D341Med (cell line): ENCODE results near the gene MALRD1.

Experiments used
- DNase-seq: peaks from one replicate; pipeline ENCODE4 v3.0.0; 2012; ENCODE audit warnings: low spot score

The MALRD1 gene

GRCh38 chr10:19373988-19374387 is 325.4 kb downstream of the MALRD1 start:
- DNase-seq: no peak

DNA sequence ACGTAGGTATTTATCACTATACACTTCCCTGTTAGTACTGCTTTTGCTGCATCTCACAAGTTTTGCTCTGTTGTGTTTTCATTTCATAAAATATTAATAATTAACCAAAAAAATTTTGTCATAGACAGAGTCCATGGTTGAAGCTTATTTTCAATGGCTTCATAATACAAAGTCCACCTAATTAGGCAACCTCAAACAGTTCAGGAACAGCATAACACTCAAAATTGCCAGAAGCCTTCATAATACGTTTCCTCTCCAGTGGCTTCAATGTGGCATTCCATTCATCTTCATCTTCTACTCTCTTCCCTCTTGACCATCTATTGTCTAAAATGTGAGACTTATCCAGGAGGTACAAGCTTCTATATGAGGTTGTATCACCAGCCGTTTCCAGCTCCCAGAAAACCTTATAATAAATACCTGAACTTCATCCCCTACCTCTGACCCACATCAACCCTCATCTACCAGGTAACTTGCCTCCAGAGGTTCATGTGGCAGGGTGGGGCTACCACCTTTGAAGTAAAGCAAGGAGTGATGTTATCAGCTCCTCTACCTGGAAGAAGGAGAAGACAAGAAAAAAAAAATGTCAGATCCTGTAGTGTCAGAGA is 337.3 kb downstream of the MALRD1 start:
- no peak for DNase-seq

- no peak for DNase-seq
Measured at GRCh38 chr10:19408924-19409323, 360.3 kb downstream of the MALRD1 start.

- no peak for DNase-seq
Measured at GRCh38 chr10:19411119-19411518, 362.5 kb downstream of the MALRD1 start.

DNA sequence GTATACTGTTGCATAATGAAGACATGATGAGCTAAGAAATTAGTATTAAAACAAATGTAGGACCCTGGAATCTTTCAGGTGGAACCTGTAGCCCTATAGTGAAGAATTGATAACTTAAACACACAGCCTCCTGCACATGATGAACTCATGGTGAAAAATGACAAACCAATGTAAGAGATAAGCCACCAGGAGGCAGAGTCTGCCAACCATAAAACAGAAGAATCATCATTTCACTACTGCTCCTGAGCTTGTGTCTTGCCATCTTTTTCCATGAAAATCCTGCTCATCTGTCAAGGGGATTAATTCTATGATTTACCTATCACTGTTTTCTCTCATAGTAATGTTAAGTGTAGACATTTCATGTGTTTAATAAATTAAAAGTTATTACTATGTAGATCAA is 363.9 kb downstream of the MALRD1 start:
- peak; percentile 48 for DNase-seq

DNA sequence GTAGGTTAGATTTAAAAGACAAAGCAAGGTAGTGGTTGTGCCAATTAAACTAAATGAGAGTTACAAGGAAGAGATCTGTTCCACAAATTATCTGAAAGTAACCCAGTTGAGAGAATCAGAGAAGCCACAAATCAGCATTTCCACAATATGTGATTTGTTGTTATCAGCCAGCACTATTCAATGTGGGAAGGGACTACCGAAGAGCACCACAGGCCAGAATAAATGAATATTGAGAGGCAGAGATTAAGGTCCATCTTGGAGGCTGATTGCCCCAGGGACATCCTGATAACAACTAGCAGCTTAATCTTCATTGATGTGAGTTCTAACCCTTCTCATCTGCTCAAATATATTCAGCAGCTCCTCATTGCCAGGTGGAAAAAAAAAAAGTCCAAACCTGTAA is 367.6 kb downstream of the MALRD1 start:
- DNase-seq: no peak

GRCh38 chr10:19417740-19418139 is 369.1 kb downstream of the MALRD1 start:
- no peak for DNase-seq

GRCh38 chr10:19421674-19422073 is 373.1 kb downstream of the MALRD1 start:
- no peak for DNase-seq

DNA sequence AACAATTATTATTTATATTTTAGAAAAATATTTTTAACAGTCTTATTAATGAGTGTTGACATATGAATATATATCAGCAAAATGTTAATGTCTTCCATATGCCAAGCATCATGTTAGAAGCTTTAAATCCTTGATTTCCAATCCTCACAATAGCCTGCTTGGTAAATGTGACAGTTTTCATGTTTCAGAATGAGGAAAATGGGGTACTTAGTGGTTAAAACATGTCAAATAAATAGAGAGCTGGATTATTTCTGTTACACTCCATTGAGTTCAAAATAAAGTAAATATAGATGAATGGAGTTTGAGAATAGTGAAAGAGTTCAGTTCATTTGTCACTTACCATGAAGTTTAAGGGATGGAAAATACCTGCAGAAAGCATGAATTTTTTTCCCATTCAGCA is 377.4 kb downstream of the MALRD1 start:
- DNase-seq: no peak

DNA sequence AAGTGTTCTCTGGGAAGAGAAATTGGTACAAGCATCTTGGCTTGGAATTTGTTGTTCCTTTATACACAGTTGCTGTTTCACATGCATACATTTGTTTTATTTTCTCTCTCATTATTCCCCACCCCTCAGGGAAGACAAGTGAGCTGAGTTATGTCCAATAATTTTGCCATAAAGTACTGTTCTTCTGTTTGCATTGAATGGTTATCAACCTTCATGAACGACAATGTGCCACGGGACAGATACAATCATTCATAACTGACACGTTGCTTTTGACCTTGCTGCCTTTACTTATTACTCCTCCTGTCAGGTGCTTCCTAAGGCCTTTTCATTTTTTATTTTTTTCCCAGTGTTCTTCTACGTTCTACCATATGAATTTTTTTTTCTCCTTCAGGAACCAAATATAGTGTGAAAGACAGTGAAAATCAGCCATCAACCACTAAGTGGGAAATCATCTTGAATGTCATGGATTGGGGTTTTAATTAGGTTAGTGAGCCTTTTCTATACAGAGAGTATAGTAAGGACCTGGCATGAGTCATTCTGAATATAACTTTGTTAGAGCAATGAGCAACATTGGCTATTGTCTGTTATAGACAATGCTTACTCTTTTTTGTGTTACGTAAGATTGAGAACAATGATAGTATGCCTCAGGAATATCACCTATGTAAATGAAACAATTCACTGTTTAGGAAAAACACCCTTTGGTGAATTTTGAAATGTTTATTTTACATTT is 383.2 kb downstream of the MALRD1 start:
- DNase-seq: no peak

DNA sequence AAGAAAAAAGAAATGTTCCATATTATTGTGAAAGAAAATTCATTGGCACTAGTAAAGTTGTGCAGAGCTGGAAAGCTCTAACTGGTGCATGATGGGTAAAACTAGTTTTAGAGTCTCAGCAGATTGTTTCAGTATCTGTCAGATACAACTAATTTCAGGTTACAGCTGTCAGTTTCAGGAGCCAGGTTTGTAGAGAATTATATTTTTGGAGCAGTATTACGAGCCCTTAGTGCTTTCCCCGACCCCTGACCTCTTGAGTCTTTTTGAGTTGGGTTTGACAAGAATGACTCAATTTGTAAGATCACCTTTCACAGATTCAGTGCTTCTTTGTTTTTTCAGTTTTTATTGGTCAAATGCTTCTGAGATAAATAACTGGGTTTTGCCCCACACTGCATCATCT is 401.3 kb downstream of the MALRD1 start:
- no peak for DNase-seq

GRCh38 chr10:19451356-19451755 is 402.8 kb downstream of the MALRD1 start:
- DNase-seq: no peak

DNA sequence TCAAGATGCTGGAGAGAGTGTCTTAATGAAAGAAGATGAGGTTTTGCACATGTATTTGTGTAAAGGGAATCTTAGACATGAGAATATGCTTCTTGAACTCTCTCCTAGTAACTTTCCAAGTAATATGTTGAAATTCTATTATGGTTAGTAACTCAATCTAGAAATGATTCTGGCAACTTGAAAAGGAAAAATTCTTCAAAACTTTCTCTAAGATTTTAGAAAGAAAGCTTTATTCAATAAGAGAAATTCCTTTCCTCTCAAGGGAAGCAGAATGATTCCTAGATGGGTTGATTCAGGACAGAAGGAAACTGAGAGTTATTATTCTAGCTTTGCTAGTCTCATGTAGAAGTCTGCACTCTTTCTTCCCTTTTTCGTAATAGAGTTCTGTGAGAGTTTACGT is 403.3 kb downstream of the MALRD1 start:
- no peak for DNase-seq

DNA sequence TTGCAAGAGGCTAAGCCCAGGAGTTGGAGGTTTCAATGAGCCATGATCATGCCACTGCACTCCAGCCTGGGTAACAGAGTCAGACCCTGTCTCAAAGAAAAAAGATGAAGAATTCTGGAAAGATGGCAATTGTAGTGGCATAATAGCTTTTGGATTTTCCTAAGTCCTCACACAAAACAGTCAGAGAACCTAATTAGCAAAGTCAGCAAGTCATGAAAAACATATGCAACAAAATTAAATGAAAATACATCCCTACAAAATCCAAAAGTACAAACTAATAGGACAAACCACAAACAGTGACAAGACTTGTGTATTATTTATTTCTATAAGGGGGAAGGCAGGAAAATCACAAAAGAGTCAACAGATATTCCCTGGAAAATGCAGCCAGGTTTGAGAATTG is 405.4 kb downstream of the MALRD1 start:
- DNase-seq: no peak

GRCh38 chr10:19461588-19461987 is 413.0 kb downstream of the MALRD1 start:
- DNase-seq: no peak

GRCh38 chr10:19466709-19467108 is 418.1 kb downstream of the MALRD1 start:
- DNase-seq: no peak

- no peak for DNase-seq
Measured at GRCh38 chr10:19468413-19468812, 419.8 kb downstream of the MALRD1 start.

- no peak for DNase-seq
Measured at GRCh38 chr10:19469521-19469920, 420.9 kb downstream of the MALRD1 start.

DNA sequence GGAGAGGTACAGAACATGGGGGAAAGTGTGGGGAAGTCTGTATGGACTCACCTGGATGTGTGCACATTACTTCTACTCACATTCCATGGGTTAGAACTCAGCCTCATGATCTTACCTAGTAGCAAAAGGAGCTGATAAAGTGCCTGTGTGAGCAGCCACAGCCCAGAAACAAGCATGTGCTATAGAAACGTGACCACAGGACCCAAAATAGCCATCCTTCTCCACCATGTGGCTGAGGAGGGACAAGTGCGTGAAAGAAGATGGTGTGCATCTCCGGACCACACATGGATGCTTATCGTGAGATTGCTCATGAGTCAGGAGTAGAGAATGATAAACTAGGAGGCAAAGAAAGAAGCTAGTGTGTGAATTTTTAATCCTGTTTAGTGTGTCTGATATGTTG is 431.3 kb downstream of the MALRD1 start:
- DNase-seq: no peak

GRCh38 chr10:19480353-19480752 is 431.8 kb downstream of the MALRD1 start:
- no peak for DNase-seq

GRCh38 chr10:19483421-19483820 is 434.8 kb downstream of the MALRD1 start:
- DNase-seq: no peak

- no peak for DNase-seq
Measured at GRCh38 chr10:19488592-19489280, 440.1 kb downstream of the MALRD1 start.

DNA sequence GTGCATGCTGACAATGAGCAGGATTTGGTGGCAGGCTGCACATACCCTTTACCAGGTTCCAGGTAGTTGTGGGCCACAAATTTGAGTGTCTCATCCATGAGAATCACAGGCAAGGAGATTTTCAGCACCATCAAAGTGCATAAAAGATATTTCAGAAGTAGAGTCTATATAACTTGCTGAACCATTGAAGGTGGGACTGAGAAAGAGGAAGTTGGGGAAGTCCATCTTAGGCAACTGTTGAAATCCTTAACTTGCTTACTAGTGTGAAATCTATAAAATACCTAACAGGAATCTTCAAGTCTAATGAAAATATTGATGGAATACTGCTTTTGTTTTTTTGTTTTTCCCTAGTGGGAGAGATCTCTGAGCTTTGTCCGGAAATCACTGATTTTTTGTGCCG is 442.6 kb downstream of the MALRD1 start:
- no peak for DNase-seq
